SH-SY5Y (cell line): ENCODE data around the gene EEF1AKMT4.

Experiments
- GATA2 ChIP-seq: IDR thresholded peaks from 2 replicates; pipeline ENCODE4 v1.6.1; 2011; ENCODE audit warnings: mild to moderate bottlenecking, low read depth, low read length
- GATA3 ChIP-seq: IDR thresholded peaks from 2 replicates; pipeline ENCODE4 v1.6.1; 2011; ENCODE audit warnings: low read depth, mild to moderate bottlenecking, low read length, moderate library complexity

- TF ChIP-seq GATA3 (no peak), GATA2 (no peak)
Measured at GRCh38 chr3:184239708-184240107, 9.8 kb upstream of the EEF1AKMT4 start.
